HG03095 (cell line): ENCODE results near the gene PLXNA4.

Experiments used
- ATAC-seq: cut with Tn5 transposase; IDR thresholded peaks from one replicate; pipeline ENCODE4 v1.9.1; 2021; ENCODE audit warnings: moderate library complexity; ENCODE audit not compliant: unreplicated experiment

Gene PLXNA4

DNA sequence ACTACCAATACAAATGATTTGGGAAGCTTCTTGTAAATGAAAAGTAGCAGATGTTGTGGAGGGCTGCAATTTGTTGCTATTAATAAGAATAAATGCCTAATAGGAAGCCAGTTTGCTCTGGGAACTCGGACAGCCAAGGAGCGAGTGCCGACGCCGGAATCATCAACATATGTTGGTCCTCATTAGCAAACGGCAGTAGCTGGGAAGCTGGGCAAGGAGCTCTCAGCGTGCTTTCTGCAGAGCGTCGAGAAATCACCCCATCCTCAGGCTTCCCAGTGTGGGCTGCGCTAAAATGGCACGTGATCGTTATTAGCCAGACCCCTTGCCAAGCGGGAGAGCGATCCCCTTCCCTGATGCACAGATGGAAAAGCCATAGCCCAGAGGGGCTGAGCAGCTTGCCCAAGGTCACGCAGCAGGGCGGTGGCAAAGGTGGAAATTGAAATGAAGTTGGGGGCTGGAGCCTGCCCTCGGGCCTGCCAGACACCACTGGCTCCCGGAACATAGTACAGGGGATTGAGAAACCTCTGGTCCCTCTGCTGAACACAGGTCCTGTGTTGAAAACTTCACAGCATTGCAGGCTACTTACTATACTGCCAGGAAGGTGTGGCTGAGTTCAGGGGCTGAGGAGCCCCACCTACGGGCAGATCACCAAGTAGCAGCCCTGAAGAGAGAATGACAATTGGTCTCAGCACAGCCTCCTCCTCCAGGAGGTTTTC lies 326.9 kb downstream of the PLXNA4 start:
- ATAC-seq = no peak

GRCh38 chr7:132248841-132249240 lies 327.4 kb downstream of the PLXNA4 start:
- no peak for ATAC-seq

- ATAC-seq = no peak
These were observed 328.2 kb downstream of the PLXNA4 start for GRCh38 chr7:132247995-132248618.

DNA sequence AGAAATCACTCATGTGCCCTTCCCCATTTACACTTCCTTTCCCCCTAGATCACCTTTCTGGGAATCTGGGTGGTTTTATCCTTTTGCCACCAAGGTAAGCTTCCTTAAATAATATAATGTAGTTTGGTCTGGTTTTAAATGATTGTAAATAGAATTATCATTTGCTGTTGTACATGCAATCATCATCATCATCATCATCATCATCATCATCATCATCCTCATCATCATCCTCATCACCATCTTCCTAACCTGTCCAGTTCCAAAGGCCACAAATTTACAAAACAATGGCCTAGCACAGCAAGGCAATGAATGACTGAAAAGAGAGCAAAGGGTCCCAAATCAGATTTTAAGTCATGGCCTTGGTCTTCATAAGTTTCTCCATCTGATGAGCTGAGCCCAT lies 329.7 kb downstream of the PLXNA4 start:
- ATAC-seq = no peak

- ATAC-seq = no peak
These were observed 330.7 kb downstream of the PLXNA4 start for GRCh38 chr7:132245539-132245938.

GRCh38 chr7:132244903-132245480 lies 331.3 kb downstream of the PLXNA4 start:
- ATAC-seq = no peak

GRCh38 chr7:132243463-132243862 lies 332.8 kb downstream of the PLXNA4 start:
- no peak for ATAC-seq

DNA sequence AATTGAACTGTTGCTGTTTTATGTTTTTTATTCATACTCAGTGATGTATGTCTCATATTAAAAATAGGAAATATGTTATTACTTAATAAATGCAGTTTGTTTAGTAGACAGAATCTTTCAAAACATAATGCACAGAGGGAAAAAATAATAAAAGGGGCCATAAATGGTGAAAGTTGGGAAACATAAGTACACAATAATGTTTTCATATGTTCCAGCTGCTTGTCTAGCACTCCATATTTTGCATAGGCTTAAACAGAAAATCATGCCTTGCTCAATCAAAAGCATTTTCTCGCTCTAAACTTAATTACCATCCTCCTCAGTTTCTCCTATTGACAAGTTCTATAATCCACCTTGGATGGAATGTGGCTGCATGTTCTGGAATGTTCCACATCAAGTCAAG lies 333.2 kb downstream of the PLXNA4 start:
- no peak for ATAC-seq

DNA sequence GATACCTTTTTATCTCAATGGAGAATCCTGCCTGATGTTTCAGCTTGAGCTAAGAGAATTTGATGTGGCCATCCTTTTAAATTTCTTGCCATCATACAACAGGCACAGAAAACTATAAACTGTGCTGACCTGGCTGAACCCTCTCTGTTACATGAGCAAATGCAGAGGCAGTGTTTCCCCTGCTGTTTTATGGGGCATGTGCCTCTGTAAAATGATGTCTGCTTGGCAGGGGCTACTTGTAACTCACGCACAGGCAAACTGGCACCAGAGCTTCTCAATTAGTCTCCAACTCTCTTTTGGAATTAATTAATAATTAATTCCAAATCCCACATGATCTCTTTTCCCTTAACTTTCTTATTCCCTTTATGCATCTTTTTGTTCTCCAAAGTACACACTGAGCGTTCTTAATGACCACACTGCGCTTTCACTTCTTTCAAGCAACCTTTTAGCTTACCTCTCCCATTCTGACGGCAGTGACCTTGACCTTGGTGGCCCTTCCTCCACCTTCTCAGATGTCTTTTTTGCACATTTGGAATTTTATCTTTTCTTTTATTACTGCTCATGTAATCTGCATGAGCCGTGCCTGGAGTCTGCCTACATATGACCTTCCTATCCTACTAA lies 334.0 kb downstream of the PLXNA4 start:
- ATAC-seq = no peak

GRCh38 chr7:132240821-132241422 lies 335.3 kb downstream of the PLXNA4 start:
- no peak for ATAC-seq

DNA sequence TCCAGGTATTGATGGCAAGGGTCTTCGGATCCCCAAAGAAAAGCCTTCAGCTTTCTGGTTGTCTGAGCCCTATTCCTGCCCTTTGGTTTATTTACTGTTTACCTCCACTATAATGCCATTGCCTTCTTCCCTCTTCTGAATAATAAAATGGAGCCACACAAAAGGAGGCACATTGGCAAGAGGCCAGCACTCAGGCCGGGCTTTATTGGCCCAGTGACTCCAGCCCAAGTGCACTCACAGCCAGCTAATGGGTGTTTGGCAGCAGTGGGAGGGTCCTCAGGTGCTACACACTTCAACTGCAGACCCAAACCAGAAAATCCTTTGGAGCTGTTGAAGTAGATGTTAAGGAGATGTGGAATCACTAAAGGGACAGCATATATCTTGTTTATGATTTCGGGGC lies 336.0 kb downstream of the PLXNA4 start:
- ATAC-seq = no peak

GRCh38 chr7:132239422-132239994 lies 336.8 kb downstream of the PLXNA4 start:
- ATAC-seq = no peak

DNA sequence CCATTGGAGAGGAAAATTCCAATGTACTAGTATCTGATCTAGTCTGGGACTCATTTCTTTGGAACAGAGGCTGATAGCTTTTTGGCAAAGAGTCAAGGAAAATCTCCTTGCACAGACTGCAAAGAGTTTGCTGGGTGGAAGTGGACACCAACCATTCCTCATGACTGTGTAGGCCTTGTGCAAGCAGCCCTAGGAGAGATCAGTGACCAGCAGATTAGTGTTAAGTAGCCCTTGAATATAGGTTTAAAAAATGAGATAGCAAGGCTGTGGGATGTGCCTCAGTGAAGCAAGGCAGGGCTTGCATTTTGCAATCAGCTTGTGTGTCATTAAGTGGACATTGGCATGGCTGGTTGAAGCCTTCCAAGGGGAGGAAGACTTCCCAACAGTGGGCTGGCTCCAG lies 341.6 kb downstream of the PLXNA4 start:
- no peak for ATAC-seq

GRCh38 chr7:132232406-132232805 lies 343.9 kb downstream of the PLXNA4 start:
- no peak for ATAC-seq

GRCh38 chr7:132230462-132230861 lies 345.8 kb downstream of the PLXNA4 start:
- ATAC-seq = no peak

DNA sequence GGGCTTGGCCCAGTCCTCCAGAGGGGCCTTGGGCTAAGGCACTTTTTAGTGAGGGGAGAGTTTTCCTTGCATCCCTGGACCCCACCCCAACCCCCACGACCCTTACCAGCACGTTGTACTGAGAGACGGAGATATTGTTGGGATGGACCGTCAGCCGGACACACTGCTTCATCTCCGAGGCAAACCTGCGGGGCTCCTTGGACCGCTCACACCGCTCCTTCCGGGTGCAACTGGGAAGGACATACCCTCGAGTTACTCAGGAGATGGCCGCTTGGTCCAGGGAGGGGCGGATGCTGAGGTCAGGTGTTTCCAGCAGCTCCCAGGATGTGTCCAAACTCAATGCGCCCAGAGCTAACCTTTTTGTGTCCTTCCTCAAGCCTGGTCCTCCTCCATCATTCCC lies 348.0 kb downstream of the PLXNA4 start:
- no peak for ATAC-seq

GRCh38 chr7:132226957-132227290 lies 349.3 kb downstream of the PLXNA4 start:
- ATAC-seq = no peak

DNA sequence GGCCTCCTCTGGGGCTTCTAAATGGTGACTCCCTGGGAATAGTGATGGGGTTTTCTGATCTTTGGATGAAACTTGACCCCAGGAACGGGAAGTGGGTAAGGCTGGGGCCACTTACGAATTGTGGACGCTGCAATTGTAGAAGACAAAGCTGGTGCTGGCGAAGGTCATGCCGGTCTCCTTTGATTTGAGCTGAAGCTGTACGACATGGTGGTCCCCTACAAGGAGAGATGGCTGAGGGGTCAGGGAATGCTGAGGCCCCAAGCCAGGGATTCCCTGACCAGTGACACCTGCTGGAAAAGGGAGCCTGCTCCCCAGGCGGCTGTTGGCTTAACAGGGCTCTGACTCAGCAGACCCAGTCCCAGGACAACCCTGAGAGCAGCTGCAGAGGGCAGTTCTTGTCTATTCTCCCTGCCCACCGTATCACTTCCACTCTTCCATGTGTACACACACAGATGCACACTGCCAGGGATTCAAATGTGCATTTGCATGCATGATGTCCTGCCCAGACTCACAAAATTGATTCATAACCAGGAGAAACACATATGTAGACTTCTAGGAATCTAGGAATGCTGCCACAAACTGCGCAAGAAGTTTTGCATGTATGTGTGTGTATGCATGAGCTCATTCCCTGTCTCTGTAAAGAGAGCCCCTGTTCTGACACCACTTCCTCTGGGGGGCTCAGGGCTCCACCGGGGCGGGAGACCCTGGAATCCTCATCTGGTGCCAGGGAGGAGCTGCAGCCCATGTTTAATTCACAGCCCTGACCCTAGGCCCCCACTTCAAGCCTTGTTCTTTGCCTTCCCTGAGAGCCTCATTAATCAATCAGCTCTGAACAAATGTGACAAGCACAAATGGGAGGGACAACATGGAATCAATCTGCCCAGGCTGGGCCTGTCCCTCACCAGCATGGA lies 350.0 kb downstream of the PLXNA4 start:
- no peak for ATAC-seq

DNA sequence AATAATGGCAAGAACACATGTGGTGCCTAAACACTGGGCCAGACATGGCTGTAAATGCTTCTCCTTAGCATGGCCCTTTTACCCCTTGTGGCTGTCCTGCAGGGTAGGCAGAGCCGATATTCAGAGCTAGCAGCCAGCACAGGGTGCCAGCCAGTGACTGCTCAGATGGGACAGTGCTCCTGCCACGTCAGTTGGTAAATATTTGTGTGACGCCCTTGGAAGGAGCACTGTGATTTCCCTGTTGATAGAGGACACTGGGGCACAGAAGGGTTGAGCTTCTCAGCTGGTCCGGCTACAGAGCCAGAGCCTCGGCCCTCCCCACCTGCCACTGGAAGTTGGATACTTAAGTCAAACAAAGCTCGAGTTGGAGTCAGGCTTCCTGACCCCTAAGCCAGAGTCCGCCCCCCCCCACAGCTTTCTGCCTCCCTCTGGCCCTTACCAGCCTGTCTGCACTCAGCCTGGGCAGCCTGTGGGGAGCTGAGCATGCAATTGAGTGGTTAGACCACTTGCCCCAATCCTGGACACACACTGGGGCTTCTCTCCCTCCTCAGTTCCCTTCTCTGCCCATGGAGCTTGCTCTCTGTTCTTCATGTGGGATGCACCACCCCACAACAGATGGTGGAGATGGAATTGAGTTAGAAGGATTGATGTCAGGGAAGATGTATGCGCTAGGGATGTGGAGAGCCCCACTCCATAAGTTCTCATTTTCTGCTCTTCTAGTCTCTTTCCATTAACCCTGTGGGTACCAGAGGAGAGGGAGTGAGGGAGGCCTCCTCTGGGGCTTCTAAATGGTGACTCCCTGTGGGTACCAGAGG lies 350.8 kb downstream of the PLXNA4 start:
- no peak for ATAC-seq

- ATAC-seq = no peak
These were observed 354.9 kb downstream of the PLXNA4 start for GRCh38 chr7:132221356-132221755.
